DOHH2 (cell line): ENCODE results near the gene CD3D.

Source experiments
- CTCF ChIP-seq: fragments of 200-600 bp; sonication (generic); IDR thresholded peaks from one replicate; pipeline ENCODE4 v1.5.1; 2014; ENCODE audit warnings: antibody characterized with exemption, mild to moderate bottlenecking, low read depth, low read length; ENCODE audit not compliant: poor library complexity, severe bottlenecking
- EZH2phosphoT487 ChIP-seq: fragments of 200-600 bp; sonication (generic); IDR thresholded peaks from 2 replicates; pipeline ENCODE4 v1.6.1; 2017; ENCODE audit warnings: borderline replicate concordance, mild to moderate bottlenecking, antibody characterized with exemption, low read length, moderate library complexity, mixed read lengths

- TF ChIP-seq CTCF: no peak
- no peak for TF ChIP-seq EZH2phosphoT487
These were observed 47.3 kb downstream of the CD3D start for GRCh38 chr11:118295199-118295598.
